ENCODE results near the gene SBK2.
"Not testable (repeated sequence)": the region's sequence is repeated elsewhere in the genome, so short reads cannot be mapped to it uniquely, and the experiment has no call there.

SBK2 gene

DNA sequence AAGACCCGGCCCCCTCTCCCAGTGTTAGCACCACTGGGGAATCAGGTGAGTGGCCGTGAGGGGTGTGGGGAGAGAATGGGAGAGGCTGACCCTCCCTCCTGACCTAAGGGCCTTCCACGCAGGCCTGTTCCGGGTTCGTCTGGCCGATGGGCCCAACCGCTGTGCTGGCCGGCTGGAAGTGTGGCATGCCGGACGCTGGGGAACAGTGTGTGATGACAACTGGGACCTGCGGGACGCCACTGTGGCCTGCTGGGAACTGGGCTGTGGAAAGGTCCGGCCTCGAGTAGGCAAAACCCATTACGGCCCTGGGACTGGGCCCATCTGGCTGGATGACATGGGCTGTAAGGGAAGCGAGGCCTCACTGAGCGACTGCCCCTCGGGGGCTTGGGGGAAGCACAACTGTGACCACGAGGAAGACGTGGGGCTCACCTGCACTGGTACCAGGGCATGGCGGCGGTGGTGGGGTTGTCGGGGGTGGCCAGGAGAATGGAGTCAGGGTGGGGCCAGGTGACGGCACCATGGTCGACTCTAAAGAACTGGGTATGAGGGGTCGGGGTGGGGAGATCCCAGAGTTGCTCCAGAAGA is 36.5 kb downstream of the SBK2 start:
- DNase-seq, result no peak

GRCh38 chr19:55498246-55498840 is 38.6 kb downstream of the SBK2 start:
- no peak for DNase-seq

DNA sequence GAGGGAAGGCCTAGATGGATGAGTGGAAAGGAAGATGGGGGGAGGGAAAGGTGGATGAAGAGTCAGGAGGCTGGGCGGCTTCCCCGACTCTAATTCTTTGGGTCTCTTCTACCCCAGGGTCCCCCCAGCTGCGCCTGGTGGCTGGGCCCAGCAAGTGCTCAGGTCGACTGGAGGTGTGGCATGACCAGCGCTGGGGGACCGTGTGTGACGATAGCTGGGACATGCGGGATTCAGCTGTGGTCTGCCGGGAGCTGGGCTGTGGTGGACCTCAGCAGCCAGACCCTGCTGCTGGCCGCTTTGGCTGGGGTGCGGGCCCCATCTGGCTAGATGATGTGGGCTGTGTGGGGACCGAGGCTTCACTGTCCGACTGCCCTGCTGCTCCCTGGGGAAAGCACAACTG is 39.2 kb downstream of the SBK2 start:
- DNase-seq, result no peak

DNA sequence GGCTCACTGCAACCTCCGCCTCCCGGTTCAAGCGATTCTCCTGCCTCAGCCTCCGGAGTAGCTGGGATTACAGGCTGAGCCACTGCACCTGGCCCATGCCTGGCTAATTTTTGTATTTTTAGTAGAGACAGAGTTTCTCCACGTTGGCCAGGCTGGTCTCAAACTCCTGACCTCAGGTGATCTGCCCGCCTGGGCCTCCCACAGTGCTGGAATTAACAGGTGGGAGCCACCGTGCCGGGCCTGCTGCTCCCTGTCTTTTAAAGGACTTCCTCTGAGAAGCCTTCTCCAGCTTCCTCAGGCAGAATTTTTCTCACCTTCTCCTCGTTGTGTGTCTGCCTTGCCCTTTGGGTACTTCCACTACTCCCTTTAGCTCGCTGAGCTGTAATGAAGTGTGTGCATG is 40.1 kb downstream of the SBK2 start:
- DNase-seq, result not testable (repeated sequence)

GRCh38 chr19:55495646-55496349 is 41.1 kb downstream of the SBK2 start:
- no peak for DNase-seq

GRCh38 chr19:55494172-55494761 is 42.7 kb downstream of the SBK2 start:
- DNase-seq, result no peak

GRCh38 chr19:55493645-55494171 is 43.2 kb downstream of the SBK2 start:
- no peak for DNase-seq

- no peak for DNase-seq
These were observed 43.8 kb downstream of the SBK2 start for GRCh38 chr19:55493052-55493644.

DNA sequence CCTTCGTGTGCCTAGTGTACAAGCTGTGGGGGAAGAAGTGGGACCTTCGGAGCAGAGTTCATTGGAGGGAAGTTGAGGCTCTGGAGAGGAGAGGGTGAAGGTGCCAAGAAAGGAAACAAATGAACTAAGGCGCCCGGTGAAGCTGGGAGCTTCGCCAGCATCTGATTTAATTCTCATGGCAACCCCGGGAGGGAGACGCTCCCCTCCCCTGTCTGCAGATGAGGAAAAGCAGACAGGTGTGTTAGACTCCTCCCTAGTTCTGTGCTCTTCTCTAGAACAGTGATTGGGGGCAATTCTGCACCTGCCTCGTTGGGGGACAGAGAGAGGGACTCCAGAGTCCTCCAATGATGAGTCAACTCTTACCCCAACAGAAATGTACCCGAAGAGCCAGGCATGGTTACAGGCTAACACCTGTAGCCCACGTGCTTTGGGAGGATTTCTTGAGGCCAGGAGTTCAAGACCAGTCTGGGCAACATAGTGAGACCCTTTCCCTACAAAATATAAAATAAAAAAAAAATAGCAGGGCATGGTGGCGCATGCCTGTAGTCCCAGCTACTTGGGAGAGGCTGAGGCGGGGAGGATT is 44.5 kb downstream of the SBK2 start:
- DNase-seq, result no peak

DNA sequence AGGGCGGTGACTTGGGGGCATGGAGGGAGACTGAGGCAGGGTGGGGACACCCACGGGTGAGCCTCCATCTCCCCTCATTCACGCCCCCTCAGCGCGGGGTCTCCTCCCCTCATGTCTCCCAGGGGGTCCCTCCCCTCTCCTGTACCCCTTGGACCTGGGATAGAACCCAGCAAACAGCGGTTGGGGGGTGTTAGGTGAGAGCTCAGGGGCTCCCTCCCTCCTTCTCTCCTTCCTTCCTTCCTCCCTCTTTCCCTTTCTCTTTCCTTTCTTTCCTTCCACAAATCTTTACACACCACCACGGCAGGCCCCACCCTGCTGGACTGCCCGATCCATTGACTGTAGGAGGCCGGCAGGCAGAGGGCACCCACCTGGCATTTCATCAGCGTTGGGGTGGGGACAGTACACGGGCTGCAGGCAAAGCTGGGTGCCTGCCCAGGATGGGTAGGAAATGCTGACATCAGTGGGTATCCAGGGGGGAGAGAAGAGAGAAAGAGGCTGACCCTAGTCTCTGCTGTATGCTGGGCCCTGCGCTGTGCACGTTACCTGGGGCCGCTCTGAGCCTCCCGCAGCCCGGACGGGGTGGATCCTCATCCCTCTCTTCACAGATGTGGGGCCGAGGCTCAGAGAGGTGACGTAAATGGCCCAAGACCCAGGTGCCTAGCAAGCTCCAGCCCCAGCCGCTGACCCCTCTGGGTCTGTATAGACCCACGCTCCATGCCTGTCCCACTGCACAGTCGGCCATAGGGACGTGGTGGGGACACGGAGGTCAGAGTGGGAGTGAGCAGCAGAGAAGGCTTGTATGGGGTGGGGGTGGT is 45.2 kb downstream of the SBK2 start:
- DNase-seq, result no peak

- DNase-seq, result no peak
These were observed 46.2 kb downstream of the SBK2 start for GRCh38 chr19:55490478-55491432.

GRCh38 chr19:55489711-55490477 is 47.0 kb downstream of the SBK2 start:
- DNase-seq, result no peak

DNA sequence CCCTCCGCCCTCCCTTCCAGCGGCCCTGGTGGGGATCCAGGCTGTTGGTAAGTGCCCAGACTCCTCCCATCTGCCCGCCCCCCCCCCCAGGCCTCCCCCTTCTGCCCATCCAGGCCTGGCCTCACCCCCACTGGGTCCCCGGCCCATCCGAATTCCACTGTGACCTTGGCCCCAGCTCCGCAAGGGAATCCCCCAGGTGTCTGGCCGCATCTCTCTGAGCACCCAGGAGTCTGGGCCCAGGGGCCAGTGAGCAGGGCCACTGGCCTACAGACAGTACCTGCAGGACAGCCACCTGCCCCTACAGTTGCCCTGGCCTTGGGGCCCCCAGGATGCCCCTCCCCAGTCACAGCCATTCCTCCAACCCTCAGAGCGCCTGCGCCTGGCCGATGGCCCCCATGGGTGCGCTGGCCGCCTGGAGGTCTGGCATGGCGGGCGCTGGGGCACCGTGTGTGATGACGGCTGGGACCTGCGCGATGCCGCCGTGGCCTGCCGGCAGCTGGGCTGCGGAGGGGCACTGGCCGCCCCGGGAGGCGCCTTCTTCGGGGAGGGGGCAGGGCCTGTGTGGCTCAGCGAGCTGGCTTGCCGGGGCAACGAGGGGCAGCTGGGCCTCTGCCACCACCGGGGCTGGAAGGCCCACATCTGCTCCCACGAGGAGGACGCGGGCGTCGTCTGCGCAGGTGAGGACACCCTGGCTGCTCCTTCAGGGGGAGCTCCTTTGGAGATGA is 47.8 kb downstream of the SBK2 start:
- DNase-seq, result no peak

DNA sequence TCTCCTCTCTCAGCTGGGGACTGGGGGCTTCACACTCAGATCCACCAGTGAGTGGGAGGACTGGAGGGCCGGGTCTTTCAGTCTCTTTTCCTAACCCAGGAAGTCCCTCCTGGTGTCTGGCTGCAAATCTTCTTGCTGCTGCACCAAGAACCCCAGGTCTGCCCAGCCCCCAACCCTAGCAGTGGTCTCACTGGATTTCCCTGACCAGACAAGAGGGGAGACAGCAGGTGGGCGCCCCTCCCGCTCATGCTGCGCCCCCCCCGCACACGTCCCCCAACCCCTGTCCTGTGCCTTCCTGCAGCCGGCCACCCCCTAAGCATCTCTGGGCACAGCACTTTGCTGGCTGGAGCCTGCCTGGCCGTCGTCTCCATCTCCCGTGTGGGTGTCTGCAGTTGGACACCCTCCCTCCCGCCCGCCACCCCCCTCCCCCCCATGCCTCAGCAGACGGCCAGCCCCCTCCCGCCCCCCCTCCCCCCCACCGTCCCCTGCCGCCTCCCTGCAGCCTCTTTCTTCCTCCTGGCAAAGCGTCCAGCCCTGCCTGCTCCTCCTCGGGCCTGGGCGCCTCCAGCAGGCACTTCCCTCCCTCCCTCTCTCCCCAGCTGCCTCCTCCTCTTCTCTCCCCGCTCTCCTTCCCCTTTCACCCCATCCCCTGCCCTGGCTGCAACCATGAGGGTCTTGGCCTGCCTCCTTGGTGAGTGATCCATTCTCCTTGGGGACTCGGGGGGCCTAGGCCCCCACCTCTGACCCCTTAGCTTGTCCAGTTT is 48.8 kb downstream of the SBK2 start, which contains the start of gene SSC5D:
SSC5D (plus strand) TSS at position 513 of the 764 bp plus-strand sequence; CDS start at position 667, 154 bp downstream.
- no peak for DNase-seq

GRCh38 chr19:55486971-55487923 is 49.7 kb downstream of the SBK2 start:
- DNase-seq, result no peak

- no peak for DNase-seq
These were observed 50.6 kb downstream of the SBK2 start for GRCh38 chr19:55486043-55486970.

All from T-helper 1 cell (primary cell).